Left lobe of liver (tissue), 2 donors: ENCODE data around the gene C14orf180. TPM values are rescaled to one million over a fixed set of nuclear protein-coding genes. Genes with fewer than 3 reads are reported as not detected.

ENCODE experiments used
- ATAC-seq: fragments of 200-7000 bp; cut with Tn5 transposase; one replicate; pipeline ENCODE4 v1.9.1; 2020; ENCODE audit warnings: mild to moderate bottlenecking, moderate library complexity
- DNase-seq: peaks from one replicate; pipeline ENCODE4 v3.0.0-alpha.2; 2020; ENCODE audit warnings: low spot score
- total RNA-seq: library from RNA; stranded (reverse); gene quantifications from one replicate; pipeline ENCODE4 v1.2.1, GENCODE V29; 2021
- donor health status: DM: no; HTN: no; CAD: no; lungs with moderate emphysema.
- donor health status: DM: no; HTN: yes; CAD: no.

C14orf180 gene
- total RNA-seq, 1 donor from 2014 or later = 2.4 TPM

DNA sequence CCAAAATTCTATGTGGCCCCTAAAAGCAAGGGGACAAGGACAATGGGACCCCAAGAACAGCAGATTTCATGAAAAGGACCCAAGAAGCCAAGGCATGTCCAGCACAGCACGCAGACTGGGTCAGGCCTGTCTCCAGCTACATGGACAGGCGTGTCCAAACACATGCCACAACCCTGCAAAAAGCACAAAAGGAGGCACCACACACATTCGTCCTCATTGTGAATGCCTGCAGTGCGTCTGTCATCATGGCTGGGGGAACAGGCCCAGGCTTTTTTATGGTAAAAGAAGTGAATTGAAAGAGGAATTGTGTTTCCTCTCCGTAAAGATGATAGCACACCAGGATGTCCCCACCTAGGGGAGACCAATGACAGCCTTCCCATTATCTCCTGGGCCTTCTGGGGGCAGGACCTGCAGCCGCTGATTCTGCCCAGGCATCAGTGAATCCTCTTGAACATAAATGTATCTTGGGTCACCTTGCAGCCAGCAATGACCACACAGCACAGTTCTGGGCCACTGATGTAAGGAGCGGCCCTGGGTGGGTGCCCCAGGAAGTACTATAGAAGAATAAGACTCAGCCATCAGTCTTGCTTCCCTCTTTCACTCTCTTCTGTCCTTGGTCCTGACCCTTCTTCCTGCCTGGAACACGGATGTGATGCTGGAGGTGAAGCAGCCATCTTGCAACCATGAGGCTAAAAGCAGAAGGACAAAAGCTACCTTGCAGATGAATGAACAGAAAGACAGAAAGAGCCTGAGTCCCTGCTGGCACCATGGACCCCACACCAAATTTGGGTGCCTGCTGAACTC lies 29.8 kb upstream of the C14orf180 start:
- ATAC-seq (no peak), DNase-seq (peak; percentile 26)

DNA sequence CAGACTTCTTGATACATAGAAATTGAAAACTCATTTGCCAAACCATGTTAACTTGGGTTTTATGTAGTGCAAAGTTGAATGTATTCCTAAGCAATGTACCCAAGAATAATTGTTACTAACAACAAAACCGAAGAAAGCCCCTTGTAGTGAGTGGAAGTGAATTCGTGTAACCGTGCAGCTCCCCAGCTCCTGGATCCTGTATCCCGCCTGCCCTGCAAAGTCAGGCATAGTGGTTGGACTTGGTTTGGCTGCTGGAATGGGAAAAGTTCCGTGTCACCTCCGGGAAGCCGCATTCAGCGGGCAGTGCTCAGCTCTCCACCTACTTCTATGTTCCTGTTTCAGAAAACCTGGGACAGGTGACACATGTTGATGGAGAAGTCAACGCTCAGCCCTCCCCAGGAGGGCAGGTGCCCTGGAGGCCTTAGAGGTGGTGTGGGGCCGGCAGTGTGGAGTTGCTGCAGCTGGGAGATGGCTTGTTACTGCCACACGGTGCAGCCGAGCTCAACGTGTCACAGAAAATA lies 29.2 kb upstream of the C14orf180 start:
- peak; percentile 11 for DNase-seq
- no peak for ATAC-seq

DNA sequence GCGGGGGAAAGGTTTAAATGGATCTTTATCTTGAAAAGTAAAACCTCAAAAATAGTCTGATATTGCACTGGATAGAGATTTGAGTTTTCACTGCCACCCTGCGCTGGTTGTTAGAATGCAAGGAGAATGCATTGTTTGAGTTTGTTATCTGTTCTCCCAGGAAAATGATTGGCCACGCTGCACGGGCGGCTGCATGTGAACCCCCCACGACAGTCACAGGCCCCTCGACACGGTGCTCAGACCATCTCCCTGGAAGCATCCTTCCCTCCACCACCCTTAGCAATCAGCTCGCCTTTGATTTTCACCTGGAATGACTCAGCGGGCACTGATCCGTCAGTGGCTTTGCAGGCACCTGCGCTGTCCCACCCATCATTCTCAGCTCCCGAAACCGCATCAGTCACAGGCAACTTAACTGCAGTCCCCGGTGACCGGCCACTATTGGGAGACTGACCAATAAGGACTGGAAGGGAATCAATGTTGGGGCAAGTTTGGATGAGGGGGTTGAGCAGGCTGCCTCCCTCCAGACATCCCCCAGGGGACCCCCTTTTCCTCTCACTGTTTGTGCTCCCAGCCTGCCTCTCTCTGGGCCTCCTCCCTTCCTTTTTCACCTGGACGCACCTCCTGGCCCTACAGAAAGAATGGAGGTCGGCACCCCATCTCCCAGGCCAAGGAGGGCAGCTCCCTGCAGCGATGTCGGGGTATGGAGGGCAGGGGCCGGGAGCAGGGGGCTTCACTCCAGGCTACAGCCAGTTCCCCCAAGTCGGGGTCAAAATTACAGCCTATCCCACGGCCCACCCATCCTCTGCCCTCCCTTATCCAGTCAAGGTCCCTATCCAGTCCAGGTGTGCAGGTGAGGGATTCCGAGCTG lies 28.5 kb upstream of the C14orf180 start:
- ATAC-seq = no peak
- peak; percentile 7 for DNase-seq

DNA sequence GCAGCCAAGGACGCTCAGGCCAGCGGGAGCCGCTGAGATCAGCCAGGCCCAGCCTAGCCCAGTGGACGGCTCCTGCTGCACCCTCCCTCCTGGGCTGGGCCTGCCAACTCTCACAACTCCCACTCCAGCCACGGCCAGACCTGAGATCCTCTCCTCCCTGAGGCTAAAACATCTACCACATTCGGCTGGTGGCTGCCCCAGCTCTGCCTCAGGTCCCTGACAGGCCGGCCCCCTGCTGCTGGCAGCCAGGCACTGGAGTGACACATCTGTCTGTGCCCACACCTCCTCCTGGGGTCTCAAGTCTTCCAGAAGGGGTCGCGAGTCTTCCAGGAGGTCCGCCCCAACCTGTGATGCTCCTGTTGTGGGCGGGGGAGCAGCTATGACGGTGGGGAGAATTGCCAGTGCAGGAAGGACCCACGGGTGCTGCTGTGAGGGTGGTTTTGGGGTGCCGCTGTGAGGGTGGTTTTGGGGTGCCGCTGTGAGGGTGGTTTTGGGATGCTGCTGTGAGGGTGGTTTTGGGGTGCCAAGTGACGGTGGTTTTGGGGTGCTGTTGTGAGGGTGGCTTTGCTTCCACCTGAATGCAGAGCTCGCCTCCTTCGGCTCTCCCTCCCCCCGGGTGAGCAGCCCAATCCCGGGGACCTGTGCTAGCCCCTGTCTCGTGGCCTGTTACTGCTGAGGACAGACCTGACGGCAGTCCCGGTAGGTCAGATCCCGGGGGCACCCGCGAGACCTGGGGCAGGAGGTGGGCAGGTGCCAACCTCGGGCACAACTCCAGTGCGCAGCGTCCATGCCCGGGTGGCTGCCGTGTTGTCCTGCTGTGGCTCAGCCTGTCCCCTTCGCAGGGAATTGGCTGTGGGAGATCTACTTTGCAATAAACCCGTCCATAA lies 27.5 kb upstream of the C14orf180 start:
- ATAC-seq (no peak), DNase-seq (no peak)

DNA sequence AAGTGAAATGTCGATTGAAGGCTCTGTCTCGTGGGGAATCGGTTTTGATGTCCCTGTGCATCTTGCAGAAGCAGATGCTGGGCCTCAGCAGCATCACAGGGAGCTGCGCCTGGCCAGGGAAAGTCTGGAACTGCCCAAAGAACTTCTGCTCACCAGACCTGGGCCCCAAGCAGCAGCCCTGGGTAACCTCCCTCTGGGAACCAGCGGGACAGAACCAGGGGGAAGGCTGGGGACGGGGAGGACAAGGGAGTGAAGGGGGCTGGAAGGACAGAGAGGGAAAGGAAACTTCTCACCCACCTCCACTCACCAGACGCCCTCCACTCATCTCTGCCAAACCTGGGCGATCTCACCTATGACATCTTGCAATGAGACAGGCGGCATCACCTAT lies 26.8 kb upstream of the C14orf180 start:
- ATAC-seq = no peak
- DNase-seq = no peak

DNA sequence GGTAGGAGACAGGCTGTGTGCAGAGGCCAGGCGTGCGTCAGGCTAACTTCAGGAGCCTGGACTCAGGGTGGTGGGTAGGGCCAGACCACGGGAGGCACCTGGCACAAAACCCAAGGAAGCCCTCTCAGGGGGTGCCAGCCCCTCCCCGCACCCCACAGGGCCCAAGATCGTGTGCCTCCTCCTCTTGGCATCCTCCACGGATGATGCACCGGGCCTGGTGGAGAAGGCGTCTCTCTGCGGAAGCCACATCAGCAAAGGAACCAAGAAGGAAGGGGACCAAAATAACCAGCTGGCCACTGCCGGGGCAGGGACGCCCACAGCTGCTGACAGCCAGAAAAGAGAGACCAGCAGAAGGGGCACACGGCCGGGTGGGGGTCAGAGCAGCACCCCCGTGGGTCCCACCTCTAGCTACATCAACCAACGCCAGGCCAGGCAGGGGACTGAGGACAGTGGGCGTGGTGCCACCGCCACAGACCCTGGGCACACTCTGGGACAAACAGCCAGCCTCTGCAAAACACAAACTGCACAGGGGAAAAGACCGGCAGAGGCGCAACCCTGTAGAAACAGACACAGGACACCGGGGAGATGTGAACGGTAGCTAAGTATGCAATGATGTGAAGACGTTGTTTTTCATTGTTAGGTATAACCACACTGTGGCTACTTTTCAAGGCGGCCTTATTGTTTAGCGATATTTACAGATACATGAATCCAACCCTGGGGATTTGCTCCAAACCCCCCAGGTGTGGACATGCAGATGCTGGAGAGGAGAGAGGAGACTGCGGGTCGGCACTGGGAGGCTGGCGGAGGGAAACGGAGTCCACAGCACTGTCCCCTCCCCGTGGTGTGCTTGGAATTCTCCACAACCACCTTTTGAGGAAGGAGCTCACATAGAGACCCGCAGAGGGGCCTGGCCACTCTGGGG lies 26.1 kb upstream of the C14orf180 start:
- no peak for DNase-seq
- no peak for ATAC-seq

DNA sequence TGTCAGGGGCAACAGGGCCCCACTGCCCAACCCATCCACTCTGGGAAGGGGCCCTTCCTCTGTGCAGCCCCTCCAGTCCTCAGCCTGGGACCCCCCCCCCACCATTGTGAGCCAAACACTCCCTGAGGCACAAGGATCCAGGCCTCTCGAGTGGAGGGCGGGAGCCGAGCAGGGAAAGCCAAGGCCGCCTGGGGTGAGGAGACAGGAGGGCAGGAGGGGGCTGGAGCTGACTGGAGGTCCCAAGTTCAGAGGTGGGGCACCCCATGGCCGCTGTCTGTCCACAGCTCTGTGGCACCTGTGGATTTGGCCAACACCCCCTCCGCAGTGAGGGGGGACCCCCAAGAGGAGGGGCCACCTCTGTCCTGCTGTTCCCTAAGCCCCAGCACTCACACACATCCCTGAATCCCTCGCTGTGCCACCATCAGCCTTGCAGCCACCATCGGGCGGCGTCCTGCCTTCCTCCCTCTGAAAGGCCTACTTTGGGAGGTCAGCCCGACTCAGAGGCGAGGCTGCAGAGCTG lies 25.4 kb upstream of the C14orf180 start:
- no peak for DNase-seq
- ATAC-seq = no peak

DNA sequence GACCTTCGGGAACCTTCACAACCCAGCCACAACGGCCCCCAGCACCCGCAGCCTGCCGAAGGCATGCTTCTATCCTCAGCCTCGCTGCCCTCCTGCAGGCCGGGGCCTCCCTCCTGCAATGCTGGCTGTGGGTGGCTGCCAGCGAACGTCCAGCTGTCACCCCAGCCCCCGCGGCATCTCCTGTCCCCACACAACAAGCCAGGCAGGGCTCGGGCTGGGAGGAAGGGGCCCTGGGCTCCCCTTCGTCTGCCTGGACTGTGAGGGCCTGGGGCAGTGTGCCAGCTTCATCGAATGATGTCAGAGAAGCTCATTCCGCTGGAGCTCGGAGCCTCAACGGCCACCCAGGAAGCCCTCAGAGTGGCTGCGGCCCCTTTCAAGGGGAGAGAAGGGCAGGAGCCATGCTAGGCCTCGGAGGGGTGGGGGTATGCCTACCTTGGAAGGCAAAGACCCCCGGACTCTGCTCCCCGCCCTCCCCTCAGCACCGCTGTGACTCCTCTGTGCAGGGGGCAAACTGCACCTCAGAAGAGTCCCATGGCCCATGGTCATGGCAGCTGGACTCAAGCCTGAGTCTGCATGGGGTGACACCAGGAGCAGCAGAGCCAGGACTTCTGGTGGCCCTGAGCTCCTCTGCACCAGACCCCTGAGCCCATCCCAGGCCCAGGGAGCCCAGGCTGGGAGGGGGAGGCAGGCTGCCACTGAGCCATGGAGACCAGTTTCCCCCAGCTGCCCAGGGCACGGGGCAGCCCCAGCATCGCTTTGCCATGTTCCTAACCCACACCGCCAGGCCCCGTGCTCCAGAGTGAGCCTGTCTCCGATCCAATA lies 24.7 kb upstream of the C14orf180 start:
- DNase-seq (no peak), ATAC-seq (no peak)

DNA sequence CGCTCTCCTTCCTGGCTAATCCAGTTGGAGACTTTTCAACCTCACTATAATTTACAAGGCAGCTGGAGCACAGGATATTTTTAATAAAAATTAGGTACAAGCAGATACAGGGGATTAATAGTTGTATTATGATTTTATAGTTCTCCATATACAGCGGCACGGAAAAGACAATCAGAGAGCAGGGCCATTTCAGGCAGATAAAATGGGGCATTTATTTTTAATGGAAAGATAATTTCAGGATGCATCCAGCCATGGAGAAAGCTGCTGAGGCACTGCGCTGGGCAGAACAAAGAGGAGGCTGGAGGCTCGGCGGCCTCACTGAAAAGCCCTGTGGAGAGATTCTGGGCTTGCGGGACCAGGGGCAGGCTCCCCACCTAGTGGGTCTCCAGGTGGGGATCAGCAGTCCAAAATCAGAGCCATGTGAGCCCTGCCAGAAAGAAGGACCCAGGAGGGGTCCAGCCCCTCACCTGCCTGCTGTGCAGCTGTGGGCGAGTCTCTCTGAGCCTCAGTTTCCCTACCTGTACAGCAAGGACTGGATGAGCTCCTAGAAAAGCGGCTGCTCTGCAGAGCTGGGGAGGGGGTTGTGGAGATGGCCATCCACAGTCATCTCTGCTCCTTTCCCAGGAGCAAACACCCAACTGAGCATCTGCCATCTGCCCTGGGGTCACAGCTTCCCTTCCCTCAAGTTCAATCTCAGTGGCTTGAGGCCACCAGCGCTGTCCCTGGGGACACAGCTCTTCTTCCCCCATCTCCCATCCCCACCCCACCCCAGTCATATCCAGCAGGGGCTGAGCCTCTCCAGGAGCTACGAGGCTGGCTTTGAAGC lies 23.9 kb upstream of the C14orf180 start:
- DNase-seq (no peak), ATAC-seq (no peak)

DNA sequence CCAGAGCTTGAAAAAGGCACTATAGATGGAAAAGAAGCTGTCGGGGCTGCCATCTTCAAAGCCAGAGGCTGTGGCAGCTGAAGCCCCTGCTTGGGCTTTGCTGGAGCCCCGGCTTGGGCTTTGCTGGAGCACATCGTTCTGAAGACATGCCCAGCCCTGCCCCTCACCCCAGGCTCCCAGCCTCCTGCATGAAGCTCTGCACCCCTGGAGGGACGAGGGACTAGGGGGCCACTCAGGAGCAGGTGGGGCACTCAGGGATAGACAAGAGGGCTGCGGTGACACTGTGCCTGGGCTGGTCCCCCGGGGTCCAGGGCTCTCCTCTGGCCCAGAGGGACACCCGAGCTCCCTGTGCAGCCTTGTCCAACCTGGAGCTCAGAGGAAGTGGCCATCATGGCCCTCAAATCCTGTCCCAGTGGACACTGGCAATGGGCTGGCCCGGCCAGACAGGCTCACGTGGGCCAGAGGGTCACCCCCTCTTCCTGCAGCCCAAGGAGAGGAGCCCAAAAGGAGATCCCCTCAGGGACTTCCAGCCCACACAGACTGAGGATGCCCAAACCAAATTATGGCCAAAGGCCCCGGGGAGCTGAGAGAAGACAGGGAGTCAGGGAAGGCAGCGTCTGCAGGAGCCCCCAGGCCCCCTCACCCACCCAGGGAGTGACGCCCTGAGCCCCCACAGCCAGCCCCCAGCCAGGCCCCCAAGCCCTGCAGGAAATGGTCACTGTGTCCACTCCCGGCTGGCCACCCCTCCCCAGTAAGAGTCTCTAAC lies 23.1 kb upstream of the C14orf180 start:
- no peak for DNase-seq
- ATAC-seq = no peak

DNA sequence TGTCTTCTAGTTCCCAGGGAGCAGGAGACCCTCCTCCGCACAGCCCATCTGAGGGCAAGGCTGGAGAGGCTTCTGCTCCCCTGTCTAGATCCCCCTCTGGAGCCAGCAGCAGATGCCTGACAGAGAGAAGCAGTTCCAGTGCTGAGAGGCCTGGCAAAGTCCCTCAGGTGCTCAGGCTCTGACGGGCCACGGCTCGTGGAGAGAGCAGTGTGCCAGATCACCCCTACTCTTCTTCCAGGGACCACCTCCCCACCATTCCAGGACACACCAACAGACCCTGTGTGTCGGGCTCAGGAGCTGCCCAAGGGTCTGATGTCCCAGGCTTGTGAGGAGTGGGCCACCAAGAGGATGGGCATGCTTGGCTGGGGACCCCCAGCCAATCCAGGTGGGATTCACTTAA lies 22.5 kb upstream of the C14orf180 start:
- DNase-seq (no peak), ATAC-seq (no peak)

DNA sequence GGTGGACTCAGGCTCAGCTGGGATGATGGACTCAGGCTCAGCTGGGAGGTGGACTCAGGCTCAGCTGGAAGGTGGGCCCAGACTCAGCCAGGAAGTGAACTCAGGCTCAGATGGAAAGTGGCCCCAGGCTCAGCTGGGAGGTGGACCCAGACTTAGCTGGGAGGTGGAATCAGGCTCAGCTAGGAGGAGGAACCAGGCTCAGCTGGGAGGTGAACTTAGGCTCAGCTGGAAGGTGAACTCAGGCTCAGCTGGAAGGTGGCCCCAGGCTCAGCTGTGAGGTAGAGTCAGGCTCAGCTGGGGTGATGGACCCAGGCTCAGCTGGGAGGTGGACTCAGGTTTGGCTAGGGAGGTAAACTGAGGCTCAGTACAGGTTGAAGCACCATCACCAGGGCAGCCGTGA lies 21.8 kb upstream of the C14orf180 start:
- ATAC-seq (no peak), DNase-seq (no peak)

DNA sequence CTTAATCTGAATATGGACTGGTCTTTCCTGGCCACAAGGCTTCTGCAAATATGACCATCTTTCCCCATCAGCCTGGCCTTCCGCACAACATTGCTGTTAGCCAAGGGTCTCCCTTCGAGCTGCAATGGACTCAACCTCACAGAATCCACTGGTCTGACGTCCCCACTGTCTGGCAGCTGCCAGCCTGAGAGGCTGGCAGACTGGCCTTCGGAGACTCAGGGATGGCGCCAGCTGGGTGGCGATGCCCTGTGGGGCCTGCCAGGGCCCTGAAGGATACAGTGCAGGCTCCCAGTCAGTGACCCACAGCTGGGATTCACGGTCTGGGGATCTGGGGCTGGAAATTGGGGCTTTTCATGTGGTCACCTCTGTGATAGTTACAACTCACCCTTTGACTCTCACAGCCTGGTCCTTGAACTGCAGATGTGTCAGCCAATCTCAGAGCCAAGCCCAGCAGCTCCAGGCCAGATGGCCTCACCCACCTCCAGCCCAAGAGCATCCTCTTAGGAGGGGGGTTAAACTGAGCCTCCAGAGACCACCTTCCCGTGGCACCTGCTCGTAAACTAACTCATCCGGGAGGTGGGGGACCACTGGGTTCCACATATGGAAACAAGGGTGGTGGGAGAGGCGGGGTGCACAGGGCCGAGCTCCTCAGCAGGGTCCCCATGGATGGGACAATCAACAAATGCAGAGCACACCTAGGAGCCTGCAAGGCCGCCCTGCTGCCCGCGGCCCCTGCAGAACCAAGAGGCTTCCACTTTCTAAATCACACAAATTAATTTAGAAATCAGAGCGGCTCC lies 21.1 kb upstream of the C14orf180 start:
- no peak for ATAC-seq
- DNase-seq = no peak

DNA sequence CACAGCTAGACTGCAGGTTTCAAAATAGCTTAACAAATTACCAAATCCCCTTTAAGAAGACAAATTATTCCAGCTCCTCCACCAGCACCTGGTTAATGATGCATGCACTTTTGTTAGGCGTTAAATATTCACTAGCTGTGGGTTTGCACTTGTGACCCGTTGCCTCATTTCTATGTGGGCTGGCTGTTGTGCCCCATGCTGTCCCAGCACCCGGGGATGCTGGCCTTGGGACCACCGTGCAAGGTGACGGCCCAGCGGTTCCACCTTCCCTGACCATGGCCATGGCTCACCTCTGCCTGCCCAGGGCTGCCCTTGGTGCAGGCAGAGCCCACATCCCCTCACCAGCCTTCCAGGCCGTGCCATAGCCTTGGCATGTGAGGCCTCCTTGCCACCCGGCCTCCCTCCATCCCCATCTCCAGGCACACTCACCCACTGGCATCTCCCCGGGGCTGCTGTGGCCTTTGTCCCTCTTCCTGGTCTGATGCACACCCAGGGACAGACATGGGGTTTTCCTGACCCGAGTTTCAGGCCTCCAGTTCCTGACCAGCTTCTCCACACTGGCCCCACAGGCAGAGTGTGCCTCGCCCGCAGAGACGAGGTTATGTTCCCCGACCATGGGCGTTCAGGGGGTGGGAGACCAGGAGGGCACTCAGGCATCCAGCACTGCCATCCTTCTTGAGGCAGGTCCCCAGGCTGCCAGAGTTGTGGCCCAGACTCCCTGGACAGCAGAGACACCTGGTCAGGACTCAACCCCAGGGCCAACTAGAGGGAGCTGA lies 20.3 kb upstream of the C14orf180 start:
- no peak for ATAC-seq
- no peak for DNase-seq

DNA sequence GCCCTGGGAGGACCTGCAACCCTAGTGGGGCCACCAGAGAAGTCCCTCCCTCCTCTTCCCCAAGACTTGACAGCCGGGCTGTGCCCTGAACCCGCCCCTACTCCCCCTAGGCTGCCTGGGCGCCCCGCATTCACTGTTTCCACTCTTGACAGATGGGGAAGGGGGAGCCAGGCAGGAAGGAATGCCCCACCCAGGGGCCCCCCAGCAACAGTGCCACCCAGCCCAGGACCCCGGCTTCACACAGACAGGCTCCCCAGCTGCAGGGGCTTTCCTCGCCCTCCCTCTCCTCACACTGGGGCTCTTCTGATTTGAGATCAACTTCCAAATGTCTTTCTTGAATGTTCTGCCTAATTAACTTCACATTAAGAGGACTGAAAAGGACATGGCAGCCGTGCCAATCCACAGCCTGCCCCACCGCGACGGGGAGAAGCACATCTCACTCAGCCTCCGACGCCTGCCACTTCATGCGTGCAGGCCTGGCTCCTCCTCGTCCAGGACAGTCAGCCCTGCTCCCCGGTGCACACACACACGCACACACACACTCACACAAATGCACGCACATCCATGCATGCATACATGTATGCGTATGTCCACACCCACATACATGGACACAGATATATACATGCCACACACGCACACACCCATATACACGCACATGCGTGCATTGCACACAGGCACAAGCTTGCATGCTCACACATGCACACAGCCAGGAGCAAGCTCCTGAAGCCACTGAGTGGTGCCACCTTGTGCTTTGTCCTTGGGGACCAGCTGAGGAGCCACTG lies 19.6 kb upstream of the C14orf180 start:
- DNase-seq (no peak), ATAC-seq (no peak)
